HG03520 (cell line): Measurements from ENCODE around the gene SMIM20.
"Not testable (repeated sequence)": the region's sequence is repeated elsewhere in the genome, so short reads cannot be mapped to it uniquely, and the experiment has no call there.

Source experiments
- ATAC-seq: cut with Tn5 transposase; IDR thresholded peaks from one replicate; pipeline ENCODE4 v1.9.1; 2021; ENCODE audit warnings: mild to moderate bottlenecking, moderate library complexity; ENCODE audit not compliant: unreplicated experiment

SMIM20 gene

DNA sequence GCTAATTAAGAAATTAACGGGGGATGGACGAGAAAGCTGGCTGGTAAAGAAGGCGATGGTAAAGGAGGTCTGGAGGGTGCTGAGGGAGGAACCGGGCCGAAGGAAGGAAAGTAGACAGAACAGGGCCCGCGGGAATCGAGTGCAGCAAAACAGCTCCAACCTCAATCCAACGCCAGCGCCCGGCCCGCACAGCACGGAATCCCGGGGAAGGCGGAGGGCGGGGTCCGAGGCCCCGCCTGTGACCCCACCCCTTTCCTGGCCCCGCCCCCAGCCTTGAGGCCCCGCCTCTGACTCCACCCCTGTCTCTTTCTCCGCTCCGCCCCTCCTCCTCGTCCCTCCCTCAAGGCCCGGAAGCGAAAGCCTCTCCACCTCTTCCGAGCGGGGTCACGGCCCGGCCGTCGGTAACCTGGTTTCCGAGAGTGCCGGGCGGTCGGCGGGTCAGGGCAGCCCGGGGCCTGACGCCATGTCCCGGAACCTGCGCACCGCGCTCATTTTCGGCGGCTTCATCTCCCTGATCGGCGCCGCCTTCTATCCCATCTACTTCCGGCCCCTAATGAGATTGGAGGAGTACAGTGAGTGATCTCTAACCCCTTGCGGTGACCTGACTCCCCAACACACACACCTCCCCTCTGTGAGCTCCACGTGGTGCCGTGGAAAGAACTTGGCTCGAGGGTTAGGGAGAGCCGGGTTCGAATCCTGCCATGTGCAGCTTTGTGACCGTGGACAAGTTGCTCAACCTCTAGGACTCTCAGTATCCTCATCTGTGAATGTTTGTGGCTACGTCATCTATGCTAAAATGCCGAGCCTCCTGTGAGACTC is at the start of gene SMIM20:
TSS of gene SMIM20 (plus strand) at position 370 of the 819 bp plus-strand sequence. CDS start at position 464, 94 bp downstream.
- ATAC-seq: peak; percentile 93

DNA sequence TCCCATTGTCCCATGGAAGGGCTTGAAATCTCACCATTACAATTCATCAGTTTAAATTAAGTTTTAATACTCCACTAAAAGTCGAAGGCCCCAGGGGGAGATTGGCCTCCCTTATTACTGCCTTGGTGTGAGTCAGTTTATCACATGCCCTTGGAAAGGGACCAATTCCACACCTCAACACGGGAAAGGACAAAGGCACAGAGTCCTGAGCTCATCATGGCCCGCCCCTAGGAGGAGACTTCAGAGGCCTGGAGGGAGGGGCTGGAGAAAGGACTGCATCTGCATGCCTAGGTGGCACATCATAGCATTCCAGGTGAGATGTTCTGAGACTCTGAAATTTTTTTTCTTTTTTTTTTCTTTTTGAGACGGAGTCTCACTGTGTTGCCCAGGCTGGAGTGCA is 48.4 kb upstream of the SMIM20 start:
- no peak for ATAC-seq

DNA sequence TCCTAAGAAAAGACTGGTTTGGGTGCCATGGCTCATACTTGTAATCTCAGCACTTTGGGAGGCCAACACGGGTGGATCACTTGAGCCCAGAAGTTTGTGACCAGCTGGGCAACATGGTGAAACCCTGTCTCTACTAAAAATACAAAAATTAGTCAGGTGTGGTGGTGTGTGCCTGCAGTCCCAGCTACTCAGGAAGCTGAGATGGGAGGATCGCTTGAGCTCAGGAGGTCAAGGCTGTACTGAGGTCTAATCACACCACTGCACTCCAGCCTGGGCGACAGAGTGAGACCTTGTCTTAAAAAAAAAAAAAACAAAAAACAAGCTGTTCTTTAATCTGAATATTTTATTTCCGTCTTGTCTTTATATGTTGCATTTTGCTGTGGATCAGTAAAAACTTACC is 47.6 kb upstream of the SMIM20 start:
- ATAC-seq: not testable (repeated sequence)

DNA sequence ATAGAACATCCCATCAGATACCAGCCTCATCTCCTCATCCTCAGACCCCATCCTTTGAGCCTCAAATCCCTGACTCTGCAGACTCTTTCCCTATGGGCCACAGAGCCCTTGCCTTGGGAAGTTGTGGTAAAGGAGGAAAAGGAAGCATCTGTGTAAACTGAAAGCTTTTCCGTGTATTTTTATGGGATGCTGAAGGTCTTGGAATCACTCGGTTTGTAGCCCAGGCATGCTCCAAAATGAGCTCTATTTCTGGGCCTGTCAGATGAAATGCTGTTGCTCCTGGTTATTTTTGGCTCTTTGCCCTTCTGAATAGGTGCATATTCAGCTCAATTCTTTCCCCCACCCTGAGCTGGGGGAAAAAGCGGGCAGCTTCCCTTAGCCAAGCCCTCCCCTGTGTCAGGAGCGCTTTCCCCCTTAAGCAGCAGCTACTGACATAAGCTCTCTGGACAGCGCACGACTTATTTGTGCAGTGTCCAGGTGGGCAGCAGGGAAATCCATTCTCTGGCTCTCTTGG is 46.2 kb upstream of the SMIM20 start:
- ATAC-seq: no peak

DNA sequence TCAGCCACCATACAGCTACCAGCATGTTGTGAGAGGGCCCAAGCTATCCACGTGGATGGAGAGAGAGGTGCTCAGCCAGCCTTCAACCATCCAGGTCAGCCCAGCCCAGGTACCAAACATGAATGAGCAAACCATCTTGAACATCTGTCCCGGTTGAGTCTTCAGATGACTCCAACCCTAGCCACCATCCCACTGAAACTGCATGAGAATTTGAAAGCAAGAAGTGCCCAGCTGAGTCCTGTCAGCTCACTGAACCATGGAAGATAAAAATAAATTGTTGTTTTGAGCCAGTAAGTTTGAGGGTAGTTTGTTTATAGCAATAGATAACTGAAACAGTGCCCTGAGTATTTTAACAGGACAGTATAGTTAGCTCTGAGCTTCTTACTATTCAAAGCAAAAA is 43.9 kb upstream of the SMIM20 start:
- peak; percentile 39 for ATAC-seq

DNA sequence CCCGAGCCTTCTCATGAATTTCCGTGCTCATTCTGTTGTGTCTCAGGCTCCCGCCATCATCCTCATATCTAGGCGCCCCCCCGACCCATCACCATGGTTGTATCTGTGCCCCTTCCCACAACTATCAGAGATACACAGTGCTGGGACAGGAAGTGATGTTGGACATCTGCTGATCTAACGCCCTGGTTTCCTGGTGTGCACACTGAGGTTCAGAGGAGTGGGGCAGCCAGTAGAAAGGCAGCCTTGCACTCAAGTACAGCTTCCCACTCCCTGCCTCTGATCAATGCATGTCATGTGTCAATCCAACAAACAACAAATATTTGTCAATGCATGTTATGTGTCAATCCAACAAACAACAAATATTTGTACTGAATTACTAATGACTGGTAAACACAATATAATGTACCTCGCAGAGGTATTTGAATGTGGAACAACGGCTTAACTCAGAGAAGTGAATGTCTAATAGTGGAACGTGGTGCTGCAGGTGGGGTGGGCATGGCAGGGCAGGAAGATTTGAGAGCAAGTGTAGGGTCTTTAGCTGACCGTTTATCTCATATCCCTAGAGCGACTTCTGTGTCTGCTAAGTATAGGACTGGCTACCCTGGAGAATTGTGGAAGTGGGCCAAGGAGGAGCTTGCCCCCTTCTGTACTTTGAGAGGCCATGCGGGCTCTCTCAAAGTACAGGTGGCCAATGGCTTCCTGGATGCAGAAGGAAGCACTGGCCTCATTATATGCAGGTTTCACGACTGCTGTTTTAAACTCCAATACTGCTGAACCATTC is 41.0 kb upstream of the SMIM20 start:
- ATAC-seq: no peak

DNA sequence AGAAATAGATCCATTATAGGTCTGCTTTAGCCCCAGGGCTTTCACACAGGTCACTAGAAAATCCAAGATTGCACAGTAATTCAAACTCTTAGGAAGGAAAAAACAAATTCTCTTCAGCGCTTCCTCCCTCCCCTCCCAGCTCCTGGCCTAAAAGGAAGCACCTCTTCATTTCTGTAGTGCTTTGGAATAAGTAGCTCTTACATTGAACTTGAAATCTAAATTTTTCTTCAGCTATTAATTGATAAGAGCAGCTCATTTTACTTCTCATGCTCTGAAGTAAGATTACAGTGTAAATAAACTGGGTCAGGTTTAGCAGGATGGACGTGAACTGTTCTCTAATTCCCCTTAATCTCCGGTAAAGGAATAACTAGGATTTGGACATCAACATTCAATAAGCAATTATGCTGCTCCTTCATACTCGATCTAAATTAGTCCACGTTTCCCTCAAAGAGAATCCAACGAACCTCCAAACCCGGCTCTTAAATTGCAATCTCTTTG is 40.3 kb upstream of the SMIM20 start:
- ATAC-seq: no peak

DNA sequence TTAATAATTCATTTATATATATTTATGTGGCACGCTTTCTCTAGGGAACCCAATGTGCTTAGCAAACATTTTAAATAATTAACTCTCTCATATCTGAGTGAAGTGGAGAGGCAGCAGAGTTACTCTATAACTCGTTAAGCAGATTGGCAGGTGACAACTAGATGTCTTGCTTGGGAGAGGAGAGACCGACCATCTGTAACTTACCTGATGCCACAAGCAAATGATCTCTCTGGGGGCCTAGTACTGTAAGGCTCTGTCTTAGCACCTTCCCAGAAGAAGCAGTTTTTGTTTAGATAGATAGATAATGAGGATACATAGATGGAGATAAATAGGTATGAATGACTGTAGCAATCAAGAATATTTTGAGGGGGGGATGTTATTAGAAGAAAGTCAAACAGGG is 39.4 kb upstream of the SMIM20 start:
- no peak for ATAC-seq

DNA sequence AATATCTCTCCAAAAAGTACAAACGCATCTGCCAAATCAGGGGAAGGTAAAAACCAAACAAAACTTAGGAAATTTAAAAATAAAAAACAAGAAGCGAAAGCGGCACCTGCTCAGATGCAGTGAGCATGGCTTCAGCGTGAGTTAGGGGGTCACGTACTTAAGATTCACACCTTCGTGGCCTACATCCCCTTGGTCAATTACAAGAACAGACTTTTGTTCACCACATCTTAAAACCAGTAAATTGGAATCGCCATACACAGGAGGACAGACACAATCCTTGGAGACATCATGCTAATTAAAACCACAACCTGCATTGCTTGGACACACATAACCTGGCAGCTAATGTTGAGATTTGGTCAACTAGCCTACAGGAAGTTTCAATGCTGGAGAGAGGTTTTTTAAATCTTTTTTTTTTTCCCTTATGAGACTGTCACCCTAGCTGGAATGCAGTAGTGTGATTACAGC is 38.7 kb upstream of the SMIM20 start:
- peak; percentile 43 for ATAC-seq

DNA sequence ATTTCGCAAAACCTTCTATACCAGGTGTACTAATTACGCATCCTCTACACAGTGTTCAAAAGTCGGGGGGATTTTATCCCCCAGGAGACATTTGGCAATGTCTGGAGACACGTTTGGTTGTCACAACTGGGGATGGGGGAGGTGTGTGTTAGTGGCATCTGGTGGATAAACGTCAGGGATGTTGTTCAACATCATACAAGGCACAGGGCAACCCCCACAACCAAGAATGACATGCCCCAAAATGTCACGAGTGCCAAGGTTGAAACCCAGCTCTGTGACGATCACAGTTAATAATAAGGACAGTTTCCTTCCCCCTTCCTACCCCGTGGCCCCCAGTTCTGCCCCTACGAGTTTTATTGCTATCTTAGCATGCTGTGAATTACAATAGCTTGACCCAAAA is 35.3 kb upstream of the SMIM20 start:
- no peak for ATAC-seq

DNA sequence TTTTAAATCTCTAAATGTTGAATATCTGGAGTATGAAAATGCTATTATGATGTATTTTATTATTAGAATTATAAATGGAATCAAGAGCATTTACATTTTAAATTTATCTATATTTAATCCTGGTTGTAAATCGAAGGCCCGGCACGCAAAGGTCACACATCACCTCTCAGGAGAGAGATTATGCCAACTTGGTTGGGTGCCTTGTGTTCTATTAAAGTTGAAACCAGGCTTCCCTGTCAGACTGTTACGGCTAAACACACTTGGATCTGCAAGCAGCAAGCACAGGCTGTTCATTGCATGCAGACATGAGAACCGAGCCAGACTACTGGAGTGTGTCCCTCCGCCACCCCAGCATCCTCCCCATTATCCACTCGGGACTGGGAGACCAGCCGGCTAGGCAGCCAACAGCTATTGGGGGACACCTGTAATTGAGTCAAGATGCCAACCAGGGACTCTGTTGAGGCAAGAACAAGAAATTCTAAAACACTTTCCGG is 34.9 kb upstream of the SMIM20 start:
- ATAC-seq: no peak

DNA sequence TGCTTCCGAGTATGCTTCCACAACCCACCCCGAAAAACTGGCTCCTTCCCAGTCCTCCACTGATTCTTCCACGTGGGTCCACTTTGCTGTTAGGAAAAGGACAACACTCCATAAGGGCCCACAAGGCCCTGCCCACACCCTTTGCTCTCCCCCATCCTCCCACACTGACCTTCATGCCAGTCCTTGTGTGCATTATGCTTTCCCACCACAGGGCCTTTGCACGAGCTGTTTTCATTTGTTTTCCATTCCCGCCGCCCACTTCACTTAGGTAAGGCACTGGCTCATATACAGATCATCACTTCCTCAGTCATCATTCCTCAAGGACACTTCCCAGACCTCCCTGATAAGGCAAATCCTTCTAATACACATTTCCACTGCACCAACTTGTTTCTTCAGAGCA is 34.4 kb upstream of the SMIM20 start:
- ATAC-seq: no peak

DNA sequence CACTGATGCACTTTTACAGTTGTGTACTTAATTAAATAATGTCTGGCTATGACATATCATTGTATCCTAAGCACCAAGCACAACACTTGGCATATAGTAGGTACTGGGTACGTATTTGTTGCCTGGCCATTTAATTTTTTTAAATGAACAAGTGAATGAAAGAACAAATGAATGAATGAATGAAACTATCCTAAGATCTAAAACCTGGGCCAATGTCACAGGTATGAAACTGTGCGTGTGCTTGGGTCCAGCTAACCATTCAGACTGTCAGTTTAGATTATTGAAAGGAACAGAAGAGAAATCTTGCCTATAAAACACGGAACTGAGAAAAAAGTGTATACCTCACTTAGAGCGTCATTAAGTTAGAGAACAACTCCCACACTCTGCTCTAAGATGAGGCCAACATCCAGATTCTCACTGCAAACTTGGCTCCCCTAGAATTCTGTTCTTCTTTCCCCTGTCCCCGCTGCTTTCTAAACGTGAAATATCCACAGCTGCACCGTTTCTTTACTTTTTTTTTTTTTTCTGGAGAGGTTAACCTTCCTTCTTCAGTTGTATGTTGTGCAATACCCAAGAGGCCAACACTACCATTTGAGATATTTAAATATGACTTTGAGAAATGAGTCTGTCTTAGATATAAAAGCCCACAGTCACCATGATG is 33.9 kb upstream of the SMIM20 start:
- ATAC-seq: peak; percentile 66

DNA sequence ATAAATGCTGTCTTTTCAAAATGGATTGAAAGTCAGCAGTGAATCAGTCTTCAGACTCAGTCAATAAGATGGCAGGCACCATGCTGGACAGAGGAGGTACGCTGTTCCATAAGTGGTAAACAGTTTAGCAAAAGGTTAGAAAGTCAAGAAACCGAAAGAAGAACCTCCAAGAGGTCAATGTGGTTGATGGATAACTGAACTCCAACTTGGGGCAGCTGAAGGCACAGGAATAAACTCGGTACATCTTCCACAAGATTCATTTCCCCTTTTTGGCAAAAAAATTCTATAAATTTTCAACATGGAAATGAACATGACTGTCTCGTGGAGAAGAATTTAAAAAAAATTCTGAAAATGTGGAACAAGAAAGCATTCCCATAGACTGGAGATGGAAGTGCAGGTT is 32.8 kb upstream of the SMIM20 start:
- no peak for ATAC-seq

DNA sequence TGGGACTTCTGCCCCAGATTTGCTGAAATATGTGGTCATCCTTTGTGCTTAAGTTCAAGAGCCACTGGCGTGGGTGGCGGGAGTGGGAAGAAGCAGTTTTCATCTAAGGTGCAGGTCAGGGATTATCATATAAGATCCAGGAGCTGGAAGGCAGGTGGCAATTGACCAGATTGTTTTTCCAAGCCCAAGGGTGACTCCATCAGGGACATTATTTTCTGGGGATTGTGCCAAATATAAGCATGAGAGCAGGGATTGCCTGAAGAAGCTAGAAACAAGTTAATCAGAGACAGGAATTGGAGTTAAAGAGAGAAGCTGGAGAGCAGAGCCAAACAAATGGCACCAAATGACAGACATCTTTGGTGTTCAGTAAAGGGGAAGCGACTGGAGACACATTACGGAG is 31.8 kb upstream of the SMIM20 start:
- ATAC-seq: no peak

DNA sequence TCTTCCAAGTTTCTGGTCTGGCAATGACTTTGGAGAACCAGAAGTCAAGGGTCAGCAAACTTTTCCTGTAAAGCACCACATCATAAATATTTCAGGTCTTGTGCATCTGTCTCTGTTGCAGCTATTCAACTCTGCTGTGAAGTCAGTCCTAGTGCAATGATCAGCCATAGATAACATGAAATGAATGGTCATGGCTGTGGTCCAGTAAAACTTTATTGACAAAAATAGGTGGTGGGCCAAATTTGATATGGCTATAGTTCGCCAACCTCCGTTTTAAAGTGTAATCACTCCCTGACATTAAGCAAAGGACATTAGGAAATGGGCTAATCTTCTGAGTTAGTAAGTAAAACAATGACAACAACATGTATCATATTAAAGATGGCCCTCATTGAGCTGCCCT is 30.5 kb upstream of the SMIM20 start:
- ATAC-seq: no peak

DNA sequence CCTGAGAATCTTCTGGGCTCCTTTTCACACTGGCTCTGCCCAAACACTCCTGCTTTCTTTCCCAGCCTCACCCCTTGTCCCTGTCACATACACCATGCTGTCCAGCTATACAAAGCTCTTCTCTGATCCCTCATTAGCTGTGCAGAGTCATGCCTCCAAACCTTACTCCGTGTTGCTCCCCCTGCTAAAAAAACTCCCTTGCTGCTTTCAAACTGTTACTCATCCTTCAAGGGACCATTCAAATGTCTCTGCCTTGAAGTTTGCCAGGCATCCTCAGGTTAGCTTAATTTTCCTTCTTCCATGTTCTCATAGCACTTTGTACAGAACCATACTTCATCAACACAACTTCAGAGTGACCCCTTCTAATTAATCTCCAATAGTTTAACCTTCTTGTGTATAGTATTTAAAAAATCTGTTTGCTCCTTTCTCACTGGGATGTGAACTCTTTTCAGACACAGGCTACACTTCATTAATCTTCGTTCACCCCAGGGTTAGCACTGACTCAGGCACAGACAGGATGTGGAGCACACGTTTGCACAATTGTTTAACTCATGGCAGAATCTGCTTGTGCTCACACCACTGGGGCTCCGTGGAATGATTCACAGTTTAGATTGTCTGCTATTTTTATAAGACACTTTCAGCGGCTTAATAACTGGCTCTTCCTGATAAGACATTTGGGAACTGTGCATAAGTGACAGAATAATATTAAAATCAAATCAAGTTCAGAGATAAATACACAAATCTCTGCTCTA is 29.8 kb upstream of the SMIM20 start:
- no peak for ATAC-seq

DNA sequence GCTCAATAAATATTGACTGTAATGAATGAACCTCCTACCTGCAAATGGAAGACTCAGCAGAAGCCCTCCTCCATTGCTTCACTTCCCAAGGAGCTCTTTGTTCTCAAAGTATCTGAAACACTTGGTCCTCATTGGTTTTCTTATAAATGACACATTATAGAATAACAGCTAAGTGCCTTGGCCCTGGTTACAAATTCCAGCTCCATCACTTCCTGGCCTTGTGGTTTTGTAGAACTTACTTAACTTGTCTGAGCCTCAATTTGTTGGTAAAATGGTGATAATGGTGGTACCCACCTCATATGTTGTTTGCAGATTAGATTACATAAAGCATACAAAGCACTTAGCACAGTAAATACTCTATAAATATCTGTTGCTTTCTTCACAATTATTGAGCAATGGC is 25.2 kb upstream of the SMIM20 start:
- ATAC-seq: no peak

DNA sequence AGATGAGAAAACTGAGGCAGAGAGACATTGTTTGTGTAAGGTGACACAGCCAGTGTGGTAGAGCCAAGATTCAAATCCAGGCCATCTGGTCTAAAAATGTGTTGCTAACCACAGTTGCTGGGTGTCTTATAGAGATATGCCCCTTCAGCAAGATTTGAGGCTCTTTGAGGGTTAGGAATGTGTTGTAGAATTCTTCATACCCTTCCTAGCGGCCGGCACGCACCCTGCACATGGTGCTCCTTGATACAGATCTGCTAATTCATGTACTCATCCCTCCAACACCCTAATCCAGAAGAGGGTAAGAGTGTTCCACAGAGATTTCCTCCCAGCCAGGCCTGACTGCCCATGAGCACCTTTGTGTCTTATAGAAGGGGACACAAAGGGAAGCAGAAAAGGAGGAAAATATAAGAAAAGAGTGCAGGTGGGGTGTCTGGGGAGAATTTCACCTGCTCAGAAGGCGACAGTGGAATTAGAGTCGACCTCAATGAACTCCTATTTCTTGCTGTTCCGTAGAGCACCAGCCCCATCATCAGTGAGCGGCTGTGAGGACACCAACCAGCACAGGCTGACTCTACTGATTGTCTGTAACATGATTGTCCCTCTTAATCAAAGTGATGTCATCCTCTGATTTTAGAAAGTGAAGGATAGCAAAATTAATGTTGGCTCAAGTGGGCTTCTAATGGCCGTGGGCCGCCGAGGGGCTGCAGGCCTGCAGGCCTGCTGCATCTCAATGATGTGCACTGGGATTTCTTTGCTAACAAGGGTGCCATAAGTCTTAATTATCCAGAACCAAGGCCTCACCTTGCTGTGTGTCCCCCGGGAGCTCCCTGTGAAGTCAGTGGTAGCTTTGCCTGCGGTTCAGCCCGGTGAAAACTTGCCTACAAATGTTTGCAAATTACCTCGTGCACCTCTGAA is 24.2 kb upstream of the SMIM20 start:
- no peak for ATAC-seq
